ENCODE data around the gene LPAR1. TPM values are rescaled to one million over a fixed set of nuclear protein-coding genes. Genes with fewer than 3 reads are reported as not detected.

The LPAR1 gene
- total and polyA plus RNA-seq, 10 of the 15 experiments (the other 5 are each of a cell fraction or from before 2014, with no cell fraction given) = 3.3 to 12.9 (median 8.4) TPM

GRCh38 chr9:110949081-110949480, 89.2 kb downstream of the LPAR1 start:
- peaks cover 8% of the 10 kb centered on the region for H3K4me1 ChIP-seq (ENCODE audit: control insufficient read depth, insufficient read depth, low read length)
- no peak for TF ChIP-seq SREBF2 (IDR thresholded peaks at IDR 0.05; ENCODE audit: low read length)
- TF ChIP-seq SIX5 (IDR thresholded peaks at IDR 0.05; ENCODE audit: low read depth, low read length, severe bottlenecking) = no peak
- no peak for TF ChIP-seq DPF2 (IDR thresholded peaks at IDR 0.05)
- no peak for TF ChIP-seq ATF3 (IDR thresholded peaks at IDR 0.05; ENCODE audit: borderline replicate concordance, extremely low read depth, low read depth, low read length)
- no peak for TF ChIP-seq E4F1 (IDR thresholded peaks at IDR 0.05; ENCODE audit: borderline replicate concordance, partially characterized antibody)
- TF ChIP-seq TAF1 (IDR thresholded peaks at IDR 0.05; ENCODE audit: borderline replicate concordance, low read depth, low read length) = no peak
- TF ChIP-seq SUPT20H (IDR thresholded peaks at IDR 0.05; ENCODE audit: borderline replicate concordance, control insufficient read depth, low read depth, low read length) = no peak
- no peak for TF ChIP-seq GABPA (IDR thresholded peaks at IDR 0.05; ENCODE audit: low read depth)
- TF ChIP-seq RB1 (IDR thresholded peaks at IDR 0.05; ENCODE audit: borderline replicate concordance) = no peak
- TF ChIP-seq GATAD2B (conservative IDR thresholded peaks at IDR 0.05; ENCODE audit: low read depth) = no peak
- no peak for TF ChIP-seq IKZF1 (conservative IDR thresholded peaks at IDR 0.05)
- no peak for TF ChIP-seq E2F4 (IDR thresholded peaks at IDR 0.05; ENCODE audit: low read depth, low read length)
- TF ChIP-seq CHD2 (IDR thresholded peaks at IDR 0.05; ENCODE audit: borderline replicate concordance, low read depth, low read length) = no peak
- no peak for TF ChIP-seq NR2C1 (IDR thresholded peaks at IDR 0.05)
- TF ChIP-seq RBBP5 (conservative IDR thresholded peaks at IDR 0.05) = no peak
- TF ChIP-seq NFIC (IDR thresholded peaks at IDR 0.05; ENCODE audit: low read depth, low read length) = no peak
- no TSS peak for BruUV-seq (replicated peaks)
- intact Hi-C loops (cut with micrococcal nuclease; ENCODE audit: unreplicated experiment) (no loop called here), in situ Hi-C loops (cut with MboI) (no loop called here)
- no peaks in the 10 kb centered on the region for H4K20me1 ChIP-seq (ENCODE audit: control insufficient read depth, insufficient read depth)
- H3K4me2 ChIP-seq (ENCODE audit: control insufficient read depth, insufficient read depth) = no peak overlapping the region
- no peak for DNase-seq (ENCODE audit: low read depth, low spot score)
- H3K79me2 ChIP-seq (ENCODE audit: control insufficient read depth, insufficient read depth, low read length) = no peaks in the 10 kb centered on the region
- no peak overlapping the region for H3K4me3 ChIP-seq
- no peak overlapping the region for H3K9ac ChIP-seq (ENCODE audit: control insufficient read depth, insufficient read depth, low read length)
- H3K27me3 ChIP-seq (replicated peaks in 1 of 2; ENCODE audit: control insufficient read depth in 2 of 2, insufficient read depth in 2 of 2, low read length in 1 of 2) = no peaks in the 10 kb centered on the region
- no peak for FAIRE-seq
- no peaks in the 10 kb centered on the region; the same call in 1 of the 3 replicates for H3K9me3 ChIP-seq (replicated peaks; ENCODE audit: control insufficient read depth, insufficient read depth, low read length)
- ChIA-PET SMC1A (ENCODE audit: uncharacterized antibody, unreplicated experiment) (interaction anchor here (1.2 to 4.5 kb wide), 3 partner anchors 13 to 308 kb away, joined by 3 to 44 read pairs (median 3); no protein-coding TSS in a partner anchor), CTCF (interaction anchor here (0.6 kb wide), 1 partner anchor 78 kb away, joined by 3 read pairs; no protein-coding TSS in a partner anchor), RAD21 (ENCODE audit: unreplicated experiment) (interaction anchor here (1.3 to 2.2 kb wide), 3 partner anchors 14 to 86 kb away, joined by 5 to 7 read pairs (median 6); no protein-coding TSS in a partner anchor), POLR2A (interaction anchor here (0.6 to 1.5 kb wide), 4 partner anchors 11 to 171 kb away, joined by 4 to 9 read pairs (median 6); no protein-coding TSS in a partner anchor)
- no peaks in the 10 kb centered on the region for H3K36me3 ChIP-seq (ENCODE audit: control insufficient read depth in 2 of 2, insufficient read depth in 2 of 2, low read length in 1 of 2)
- ATAC-seq = no peak
- H3K27ac ChIP-seq (ENCODE audit: control insufficient read depth, insufficient read depth) = no peak overlapping the region
- H2AFZ ChIP-seq (ENCODE audit: control insufficient read depth, low read depth, low read length) = no peak overlapping the region
- WGBS (ENCODE audit: insufficient coverage, insufficient replicate concordance, low lambda C conversion rate, missing lambda C conversion rate) = 62% methylated on average over 4 of the region's 4 CpGs

All from GM12878 (cell line).